Osteoblast (primary cell): ENCODE results near the gene ZNF488. TPM values are rescaled to one million over a fixed set of nuclear protein-coding genes. Genes with fewer than 3 reads are reported as not detected.
A peak's percentile ranks its signal among the peaks of the same experiment; 100 is the strongest.

Experiments used
- DNase-seq: peaks from one replicate; pipeline ENCODE4 v3.0.0; 2011; ENCODE audit warnings: low spot score, mixed read lengths; ENCODE audit not compliant: insufficient read length; ENCODE audit errors: missing footprints
- H2AFZ ChIP-seq: 2 replicates; pipeline ENCODE4 v1.6.0; 2011; ENCODE audit warnings: mild to moderate bottlenecking, low read length
- H3K27ac ChIP-seq: 2 replicates; pipeline ENCODE4 v1.5.1; 2011; ENCODE audit warnings: mild to moderate bottlenecking, low read depth, low read length, moderate library complexity
- H3K27me3 ChIP-seq: 2 replicates; pipeline ENCODE4 v1.6.0; 2012; ENCODE audit warnings: mild to moderate bottlenecking, control low read depth, inconsistent platforms, low read length, moderate library complexity; ENCODE audit not compliant: insufficient read depth
- H3K36me3 ChIP-seq: 2 replicates; pipeline ENCODE4 v1.5.1; 2011; ENCODE audit warnings: mild to moderate bottlenecking, low read length, control low read depth, moderate library complexity; ENCODE audit not compliant: insufficient read depth
- H3K4me1 ChIP-seq: 2 replicates; pipeline ENCODE4 v1.5.1; 2011; ENCODE audit warnings: mild to moderate bottlenecking, low read length, control low read depth, moderate library complexity; ENCODE audit not compliant: insufficient read depth
- H3K4me2 ChIP-seq: 2 replicates; pipeline ENCODE4 v1.6.0; 2011; ENCODE audit warnings: mild to moderate bottlenecking, low read length; ENCODE audit not compliant: insufficient read depth
- H3K4me3 ChIP-seq: fragments of 200-600 bp; sonication (generic); 3 replicates; pipeline ENCODE4 v1.5.1; 2012; ENCODE audit warnings: mild to moderate bottlenecking, low read length, inconsistent platforms; ENCODE audit not compliant: insufficient read depth
- H3K79me2 ChIP-seq: 2 replicates; pipeline ENCODE4 v1.6.0; 2012; ENCODE audit warnings: mild to moderate bottlenecking, low read length, control low read depth, inconsistent platforms; ENCODE audit not compliant: insufficient read depth
- H3K9me3 ChIP-seq: 2 replicates; pipeline ENCODE4 v1.5.1; 2011; ENCODE audit warnings: low read depth, low read length, control low read depth
- H4K20me1 ChIP-seq: 2 replicates; pipeline ENCODE4 v1.6.0; 2012; ENCODE audit warnings: mild to moderate bottlenecking, low read length, control low read depth; ENCODE audit not compliant: insufficient read depth
- CTCF ChIP-seq: IDR thresholded peaks from 2 replicates; pipeline ENCODE4 v1.5.1; 2011; ENCODE audit warnings: mild to moderate bottlenecking, low read depth, low read length, moderate library complexity; ENCODE audit errors: extremely low read depth
- total RNA-seq: library from RNA; depleted of rRNA; stranded (reverse); fragments of >200 nt; gene quantifications from 2 replicates; pipeline ENCODE4 v1.2.3, GENCODE V29; 2012

ZNF488 gene
- total RNA-seq, 1 donor = under 0.01 TPM

DNA sequence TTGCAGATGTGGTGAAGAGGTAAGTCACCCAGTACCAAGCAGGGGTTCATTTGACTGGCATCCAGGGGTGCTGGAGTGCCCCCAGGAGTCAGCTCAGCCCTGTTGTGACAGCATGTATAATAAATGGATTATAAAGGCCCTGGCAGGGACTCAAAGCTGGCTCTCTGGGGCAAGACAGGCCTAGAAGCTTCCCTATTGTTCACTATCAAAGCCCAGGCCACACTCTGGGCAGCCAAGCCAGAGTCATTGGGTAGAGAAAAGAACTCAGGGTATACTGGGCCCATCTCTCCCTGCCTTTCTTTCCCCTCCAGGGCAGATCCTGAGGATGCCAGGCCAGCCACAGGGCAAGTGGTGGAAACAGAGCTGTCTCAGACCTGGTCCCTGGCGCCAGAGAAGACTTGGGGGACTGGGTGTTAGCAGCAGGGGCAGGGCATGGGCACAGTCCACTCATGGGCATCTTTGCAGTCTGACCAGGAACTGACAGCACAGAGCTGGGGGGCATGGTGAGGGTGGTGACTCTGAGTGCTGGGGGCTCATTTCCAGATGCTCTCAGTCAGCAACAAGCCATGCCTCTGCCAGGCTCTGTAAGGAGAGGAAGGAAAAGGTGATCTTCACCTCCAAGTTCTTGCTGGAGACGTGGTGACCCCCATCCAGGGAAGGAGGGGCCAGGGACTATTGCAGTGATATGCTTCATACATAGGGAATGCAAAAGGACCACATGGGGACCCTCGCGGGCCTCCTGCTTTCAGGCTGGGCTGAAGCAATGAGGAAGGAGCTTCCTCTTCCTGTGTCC is 24.3 kb downstream of the ZNF488 start:
- no peaks in the 10 kb centered on the region for H3K36me3 ChIP-seq
- H3K27ac ChIP-seq = no peak overlapping the region
- H3K79me2 ChIP-seq = no peaks in the 10 kb centered on the region
- DNase-seq = peak; percentile 60
- no peaks in the 10 kb centered on the region for H3K9me3 ChIP-seq
- no peak overlapping the region for H3K4me2 ChIP-seq
- H3K4me3 ChIP-seq = no peak overlapping the region
- H3K27me3 ChIP-seq = peaks cover 2% of the 10 kb centered on the region
- no peak overlapping the region for H2AFZ ChIP-seq
- H4K20me1 ChIP-seq = no peaks in the 10 kb centered on the region
- no peaks in the 10 kb centered on the region for H3K4me1 ChIP-seq
- no peak for TF ChIP-seq CTCF

DNA sequence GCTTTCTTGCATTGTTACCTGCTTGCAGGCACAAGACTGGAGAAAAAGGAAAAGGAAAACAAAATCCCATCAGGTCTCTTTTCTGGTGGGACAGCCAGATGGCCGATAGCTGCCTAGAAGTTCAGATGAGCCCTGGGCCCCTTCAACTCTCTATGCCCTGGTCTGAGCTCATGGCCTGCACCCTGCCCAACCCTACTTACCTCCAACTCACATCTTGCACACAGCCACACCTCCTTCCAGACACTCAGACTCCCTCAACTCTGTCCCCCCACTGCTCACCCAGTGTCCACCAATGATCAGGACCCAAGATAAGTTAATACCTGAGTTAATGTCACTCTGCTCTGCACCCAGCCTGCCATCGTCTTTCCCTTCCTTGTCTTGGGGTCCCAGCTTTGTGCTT is 25.0 kb downstream of the ZNF488 start:
- Histone ChIP-seq H3K79me2 (no peaks in the 10 kb centered on the region), H3K4me2 (no peak overlapping the region), H4K20me1 (no peaks in the 10 kb centered on the region), H3K36me3 (no peaks in the 10 kb centered on the region), H3K9me3 (no peaks in the 10 kb centered on the region), H3K27ac (no peak overlapping the region), H3K4me1 (no peaks in the 10 kb centered on the region), H3K4me3 (no peak overlapping the region), H2AFZ (no peak overlapping the region), H3K27me3 (peaks cover 2% of the 10 kb centered on the region)
- TF ChIP-seq CTCF = no peak
- peak; percentile 4 for DNase-seq

GRCh38 chr10:47358457-47358856 is 25.6 kb downstream of the ZNF488 start:
- Histone ChIP-seq H4K20me1 (no peaks in the 10 kb centered on the region), H3K79me2 (no peaks in the 10 kb centered on the region), H2AFZ (no peak overlapping the region), H3K36me3 (no peaks in the 10 kb centered on the region), H3K9me3 (no peaks in the 10 kb centered on the region), H3K27ac (no peak overlapping the region), H3K4me3 (no peak overlapping the region), H3K4me1 (no peaks in the 10 kb centered on the region), H3K27me3 (peaks cover 2% of the 10 kb centered on the region), H3K4me2 (no peak overlapping the region)
- peak; percentile 45 for DNase-seq
- TF ChIP-seq CTCF = no peak

GRCh38 chr10:47357911-47358310 is 26.2 kb downstream of the ZNF488 start:
- peaks cover 2% of the 10 kb centered on the region for H3K27me3 ChIP-seq
- no peak for TF ChIP-seq CTCF
- peak; percentile 31 for DNase-seq
- H4K20me1 ChIP-seq = no peaks in the 10 kb centered on the region
- H2AFZ ChIP-seq = no peak overlapping the region
- H3K36me3 ChIP-seq = no peaks in the 10 kb centered on the region
- H3K9me3 ChIP-seq = no peaks in the 10 kb centered on the region
- H3K4me1 ChIP-seq = no peaks in the 10 kb centered on the region
- H3K27ac ChIP-seq = no peak overlapping the region
- no peaks in the 10 kb centered on the region for H3K79me2 ChIP-seq
- H3K4me3 ChIP-seq = no peak overlapping the region
- no peak overlapping the region for H3K4me2 ChIP-seq
